RCC 7860 (cell line): Measurements from ENCODE around the gene CAMK4.
"Not testable (repeated sequence)": the region's sequence is repeated elsewhere in the genome, so short reads cannot be mapped to it uniquely, and the experiment has no call there.

Source experiments
- DNase-seq: peaks from one replicate; pipeline ENCODE4 v3.0.0-alpha.2; 2015; ENCODE audit warnings: low spot score
- FAIRE-seq: peaks from 2 replicates; lab custom pipeline; 2012; peaks lifted over from hg19 to GRCh38; lab: Jason Lieb, UNC

The CAMK4 gene

DNA sequence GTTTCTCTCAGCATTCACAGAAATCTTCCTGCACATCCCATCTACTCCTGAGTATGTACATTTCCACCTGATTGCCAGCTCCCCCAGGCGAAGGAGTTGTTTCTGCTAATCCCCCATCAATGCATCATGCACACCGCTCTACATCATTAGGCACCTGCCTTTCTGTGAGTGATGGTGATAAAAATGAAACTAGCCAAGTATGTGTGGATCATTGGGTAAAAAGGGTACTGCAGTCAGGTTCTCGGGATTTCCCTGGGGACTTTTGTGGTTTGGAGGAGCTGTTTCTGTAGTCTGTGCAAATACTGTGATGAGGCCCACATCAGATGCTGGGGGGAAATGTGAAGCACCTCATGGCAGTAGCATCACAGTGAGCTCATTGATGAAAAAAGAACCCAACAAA is 30.4 kb downstream of the CAMK4 start:
- FAIRE-seq (no peak), DNase-seq (peak; percentile 18)

DNA sequence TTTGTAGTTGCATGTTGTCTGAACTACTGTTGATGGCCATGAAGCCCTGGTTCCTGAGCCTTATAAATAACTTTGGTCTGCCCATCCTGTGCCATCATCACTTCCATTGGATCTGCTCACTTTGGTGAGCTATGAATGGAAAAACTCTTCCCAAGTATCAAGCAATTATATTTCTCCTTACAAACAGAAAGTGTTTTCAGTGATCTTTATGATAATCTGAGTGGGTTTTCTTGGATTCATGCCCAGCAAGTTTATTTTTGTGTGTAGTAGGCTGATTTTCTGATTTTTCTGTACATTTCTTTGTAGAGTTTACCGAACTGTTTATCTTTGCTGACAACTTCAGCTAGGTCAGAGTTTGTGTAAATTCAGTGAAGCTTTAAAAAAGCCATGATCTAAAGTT is 31.0 kb downstream of the CAMK4 start:
- FAIRE-seq (no peak), DNase-seq (no peak)

DNA sequence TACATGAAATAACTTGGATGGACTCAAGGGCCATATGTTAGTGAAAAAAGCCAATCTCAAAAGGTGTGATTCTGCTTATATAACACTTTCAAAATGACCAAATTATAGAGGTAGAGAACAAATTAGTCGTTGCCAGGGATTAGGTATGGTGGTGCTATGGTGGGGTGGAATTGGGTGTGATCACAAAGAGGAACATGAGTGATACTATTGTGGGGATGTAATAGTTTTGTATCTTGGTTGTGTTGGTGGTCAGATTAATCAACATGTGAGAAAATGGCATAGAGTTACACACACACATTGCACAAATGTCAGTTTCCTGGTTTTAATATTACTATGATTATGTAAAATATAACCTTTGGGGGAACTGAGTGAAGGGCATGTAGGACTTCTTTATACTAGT is 31.9 kb downstream of the CAMK4 start:
- DNase-seq = no peak
- no peak for FAIRE-seq

DNA sequence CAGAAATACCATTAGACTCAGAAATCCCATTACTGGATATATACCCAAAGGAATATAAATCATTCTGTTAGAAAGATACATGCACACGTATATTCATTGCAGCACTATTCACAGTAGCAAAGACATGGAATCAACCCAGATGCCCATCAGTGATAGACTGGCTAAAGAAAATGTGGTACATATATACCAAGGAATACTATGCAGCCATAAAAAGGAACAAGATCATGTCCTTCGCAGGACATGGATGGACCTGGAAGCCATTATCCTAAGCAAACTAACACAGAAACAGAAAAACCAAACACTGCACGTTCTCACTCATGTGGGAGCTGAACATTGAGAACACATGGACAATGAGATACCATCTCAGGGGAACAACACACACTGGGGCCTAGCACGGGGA is 33.4 kb downstream of the CAMK4 start:
- not testable (repeated sequence) for DNase-seq, FAIRE-seq

DNA sequence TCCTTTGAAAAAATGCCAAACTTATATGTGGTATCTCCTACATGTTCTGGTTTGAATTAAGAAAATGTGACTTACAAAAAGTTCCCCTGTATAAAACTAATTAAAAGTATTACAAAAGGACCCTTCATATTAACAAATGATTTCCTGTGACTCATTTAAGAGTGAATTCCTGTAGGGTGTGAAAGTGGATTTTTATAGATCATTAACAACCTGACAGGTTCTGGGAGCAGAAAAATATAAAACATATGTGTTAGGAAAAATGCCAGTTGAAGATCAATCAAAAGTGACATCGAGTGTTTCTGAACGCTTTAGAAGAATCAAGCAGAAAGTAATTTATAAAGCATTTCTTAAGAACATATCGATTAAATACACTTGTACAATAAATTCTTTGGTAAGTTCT is 35.5 kb downstream of the CAMK4 start:
- FAIRE-seq = peak; percentile 40
- no peak for DNase-seq

DNA sequence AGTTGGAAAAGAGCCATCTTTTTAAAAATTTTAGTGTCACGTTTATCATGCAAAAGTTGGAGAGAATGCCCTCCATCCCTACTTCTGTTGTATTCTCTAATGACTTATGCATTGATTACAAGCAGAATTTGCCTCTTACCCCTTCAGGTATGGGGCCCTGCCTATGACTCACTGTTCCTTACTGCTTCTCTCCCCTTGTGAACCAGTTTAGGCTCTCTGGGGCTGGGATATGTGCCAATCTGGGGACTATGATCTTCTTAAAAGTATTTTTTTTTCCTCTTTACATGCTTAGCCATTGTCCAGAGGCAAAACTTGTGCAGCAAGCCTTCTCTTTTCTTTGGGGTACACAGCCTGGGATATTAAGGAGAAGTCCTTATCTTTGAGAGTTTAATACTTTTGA is 37.4 kb downstream of the CAMK4 start:
- FAIRE-seq (no peak), DNase-seq (no peak)

DNA sequence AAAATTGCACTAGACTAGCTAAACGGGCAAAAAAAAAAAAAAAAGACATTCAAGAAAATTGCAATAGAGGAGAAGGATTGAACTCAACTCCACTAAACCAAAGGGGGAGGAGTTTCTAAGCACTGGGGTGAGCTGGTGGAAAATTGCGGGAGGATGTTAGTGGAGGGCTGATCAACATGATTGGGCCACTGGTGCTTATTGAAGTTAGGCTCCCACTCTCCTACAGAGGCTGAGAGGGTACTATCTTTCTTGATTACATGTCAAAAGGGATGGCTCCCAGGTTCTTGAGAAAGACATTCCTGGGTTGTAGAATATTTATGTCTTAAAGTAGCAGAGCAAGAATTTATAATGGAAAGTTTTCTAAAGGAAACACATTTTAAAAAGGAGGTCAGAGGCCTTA is 38.0 kb downstream of the CAMK4 start:
- no peak for FAIRE-seq
- DNase-seq = no peak

DNA sequence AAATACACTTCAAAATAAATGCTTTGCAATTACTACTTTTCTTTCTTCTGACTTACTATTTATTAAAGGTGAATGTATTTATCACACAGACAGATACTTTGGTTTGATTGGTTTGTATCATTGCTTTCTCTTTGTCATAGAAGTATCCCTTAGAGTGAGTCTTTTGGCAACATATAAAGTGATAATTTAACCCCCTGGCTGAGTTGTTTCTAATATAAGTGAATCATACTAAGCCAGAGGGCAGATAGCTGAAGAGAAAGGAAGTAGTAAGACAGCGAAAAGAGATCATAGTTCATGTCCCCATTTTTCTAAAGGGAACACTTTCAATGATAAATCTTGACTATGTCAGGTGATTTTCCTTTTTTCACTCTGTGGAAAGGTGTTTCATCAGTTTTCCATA is 38.6 kb downstream of the CAMK4 start:
- no peak for FAIRE-seq
- no peak for DNase-seq

DNA sequence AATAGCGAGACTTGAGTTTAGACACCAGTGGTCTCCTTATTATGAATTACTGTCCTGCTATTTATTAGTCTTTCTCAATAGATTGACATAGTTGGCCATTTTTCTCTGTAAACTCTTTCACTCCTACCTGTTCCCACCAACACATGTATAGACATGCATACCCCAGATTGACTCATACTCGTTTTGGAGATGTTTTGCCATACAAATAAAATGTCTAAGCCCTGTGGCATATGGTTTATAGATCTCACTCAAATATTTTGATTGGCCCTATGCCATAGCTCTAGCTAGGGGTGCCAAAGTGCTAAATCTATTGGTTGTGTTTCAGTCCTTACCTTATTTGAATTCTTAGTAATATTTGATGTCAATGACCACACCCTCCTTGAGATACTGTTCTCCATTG is 42.3 kb downstream of the CAMK4 start:
- DNase-seq = no peak
- no peak for FAIRE-seq

DNA sequence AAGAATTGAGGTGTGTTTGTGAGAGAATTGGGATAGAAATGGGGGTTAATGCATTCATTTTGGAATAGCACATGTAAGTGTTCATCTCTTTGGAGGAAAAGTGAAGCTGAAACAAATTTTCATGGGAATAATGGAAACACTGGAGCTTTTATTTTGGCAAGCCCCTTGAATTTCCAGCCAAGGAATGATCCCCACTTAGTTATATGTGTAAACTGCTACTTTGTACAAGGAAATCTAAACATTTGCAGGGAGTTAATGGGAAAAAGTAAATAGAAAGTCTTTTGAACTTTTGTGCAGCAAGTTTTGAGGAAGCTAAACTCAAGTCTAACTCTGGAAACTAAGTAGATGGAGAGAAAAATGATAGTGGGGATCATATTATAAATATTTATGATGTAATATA is 44.1 kb downstream of the CAMK4 start:
- FAIRE-seq (no peak), DNase-seq (no peak)

DNA sequence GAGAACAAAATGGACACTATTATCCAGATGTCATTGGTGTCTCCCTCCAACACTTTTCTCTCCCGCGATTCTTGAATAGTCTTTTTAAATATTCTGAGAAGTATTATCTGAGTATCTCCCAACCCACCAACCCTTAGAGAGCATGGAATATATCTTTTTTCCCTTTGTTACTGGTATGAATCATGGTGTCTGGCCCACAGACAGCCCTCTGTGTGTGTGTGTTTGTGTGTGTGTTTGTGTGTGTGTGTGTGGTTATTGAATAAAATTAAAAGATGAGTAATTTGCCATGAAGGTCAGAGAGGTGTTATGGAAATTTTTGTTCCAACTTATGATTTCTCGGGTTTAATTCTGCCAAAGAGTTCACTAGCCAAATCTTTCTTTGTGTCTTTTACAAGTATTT is 47.7 kb downstream of the CAMK4 start:
- FAIRE-seq (no peak), DNase-seq (no peak)

DNA sequence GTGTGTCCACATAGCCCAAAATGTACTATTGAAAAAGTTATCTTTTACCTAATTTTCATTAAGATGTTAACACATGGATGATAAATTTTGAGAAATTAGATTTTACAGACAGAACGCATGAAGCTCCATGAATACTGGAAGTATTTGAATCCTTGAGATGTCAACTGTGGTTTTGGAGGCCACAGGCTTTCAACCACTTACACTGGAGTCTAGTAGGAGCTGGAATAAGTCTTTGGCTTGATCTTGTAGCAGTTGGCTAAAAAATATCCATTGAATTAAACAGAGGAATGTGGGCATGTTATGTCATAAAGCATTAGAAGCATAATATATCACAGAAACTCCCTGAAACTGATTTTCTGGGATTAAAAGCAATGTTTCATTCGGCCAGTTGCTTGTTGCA is 52.9 kb downstream of the CAMK4 start:
- FAIRE-seq (no peak), DNase-seq (no peak)

DNA sequence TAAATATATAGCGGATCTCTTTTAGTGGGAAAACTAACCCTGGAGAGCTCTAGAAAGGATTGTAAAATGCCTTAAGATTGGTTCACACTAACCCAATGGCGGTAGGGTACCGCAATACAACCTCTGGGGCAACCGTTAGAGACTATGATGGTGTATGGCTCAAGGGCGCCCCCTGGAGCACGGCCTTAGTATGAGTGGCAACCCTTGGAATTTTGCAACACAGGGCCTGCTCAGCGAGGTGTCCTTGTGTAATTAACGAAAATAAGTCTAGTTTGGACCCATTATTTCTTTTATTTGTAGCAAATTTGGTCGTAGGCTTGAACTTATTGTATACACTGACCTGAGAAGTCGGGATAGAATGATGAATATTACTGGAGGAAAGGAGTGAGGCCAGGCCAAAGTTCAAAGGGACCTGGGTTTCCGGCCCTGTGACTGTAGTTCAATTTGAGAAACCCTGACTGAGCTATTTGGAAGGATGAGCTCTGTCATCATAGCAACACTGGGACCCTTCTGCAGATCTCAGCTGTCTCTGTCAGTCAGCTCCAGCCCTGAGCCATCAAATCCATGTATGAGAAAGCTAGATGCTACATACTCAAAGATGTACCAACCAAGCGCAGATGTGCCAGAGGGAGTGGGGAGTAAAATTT is 54.8 kb downstream of the CAMK4 start:
- peak; percentile 26 for DNase-seq
- no peak for FAIRE-seq

DNA sequence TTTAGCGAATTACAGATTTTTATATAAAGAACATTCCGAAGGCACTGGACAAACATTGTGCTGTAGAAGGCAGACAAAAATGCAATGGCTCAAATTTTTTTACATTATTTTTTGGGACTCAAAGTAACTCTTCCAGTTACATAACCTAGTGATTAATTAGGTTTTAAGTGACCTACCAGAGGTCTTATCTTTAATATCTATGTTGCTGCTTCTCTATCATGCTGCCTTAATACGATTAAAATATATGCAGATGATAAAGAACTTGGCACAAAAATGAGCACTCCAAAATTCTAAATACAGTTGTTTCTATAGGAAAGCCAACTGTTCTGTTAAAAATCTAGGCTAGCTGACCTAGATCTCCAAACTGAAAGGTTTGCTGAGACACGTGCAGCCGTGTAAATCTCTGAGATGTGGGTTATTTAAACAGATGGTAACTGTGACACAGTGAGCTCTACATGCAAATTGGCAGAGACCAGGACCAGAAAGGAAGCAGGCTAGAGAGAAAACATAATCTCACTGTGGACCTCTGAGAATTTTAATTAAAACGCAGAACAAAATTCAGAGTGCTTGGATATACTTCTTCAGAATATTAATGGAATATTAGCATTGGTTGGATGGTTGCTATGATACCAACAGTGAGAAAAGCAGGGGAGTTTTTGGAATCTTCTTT is 56.2 kb downstream of the CAMK4 start:
- DNase-seq (no peak), FAIRE-seq (no peak)

DNA sequence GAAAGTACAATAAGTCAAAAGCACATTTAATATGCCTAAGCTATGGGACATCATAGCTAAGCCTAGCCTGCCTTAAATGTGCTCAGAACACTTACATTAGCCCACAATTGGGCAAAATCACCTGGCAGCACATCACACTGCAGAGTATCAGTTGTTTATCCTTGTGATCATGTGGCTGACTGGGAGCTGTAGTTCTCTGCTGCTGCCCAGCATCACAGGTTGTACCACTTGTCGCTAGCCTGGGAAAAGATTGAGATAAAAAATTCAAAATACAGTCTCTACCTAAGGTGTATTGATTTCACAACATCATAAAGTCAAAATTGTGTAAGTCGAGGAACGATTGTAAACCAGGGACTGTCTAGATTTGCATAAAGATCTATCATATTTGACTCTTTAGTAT is 58.6 kb downstream of the CAMK4 start:
- FAIRE-seq (no peak), DNase-seq (no peak)

DNA sequence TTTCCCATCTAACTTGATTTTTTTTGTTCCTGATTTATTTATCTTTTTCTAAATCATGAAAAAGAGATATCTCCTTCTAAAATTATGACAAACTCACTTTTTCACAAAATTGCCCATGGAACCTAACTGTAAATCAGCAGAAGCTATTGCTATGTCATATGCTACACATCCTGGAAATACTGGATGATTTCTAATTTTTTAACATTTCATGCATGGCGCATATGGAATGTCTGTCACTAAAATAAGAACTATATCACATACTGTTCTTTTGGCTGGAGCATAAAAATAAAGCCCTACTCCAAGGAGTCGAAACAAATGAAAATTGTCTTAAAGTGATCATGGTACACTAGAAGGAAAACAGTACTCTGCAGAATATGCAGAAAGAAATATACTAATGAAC is 60.6 kb downstream of the CAMK4 start:
- FAIRE-seq (no peak), DNase-seq (no peak)

DNA sequence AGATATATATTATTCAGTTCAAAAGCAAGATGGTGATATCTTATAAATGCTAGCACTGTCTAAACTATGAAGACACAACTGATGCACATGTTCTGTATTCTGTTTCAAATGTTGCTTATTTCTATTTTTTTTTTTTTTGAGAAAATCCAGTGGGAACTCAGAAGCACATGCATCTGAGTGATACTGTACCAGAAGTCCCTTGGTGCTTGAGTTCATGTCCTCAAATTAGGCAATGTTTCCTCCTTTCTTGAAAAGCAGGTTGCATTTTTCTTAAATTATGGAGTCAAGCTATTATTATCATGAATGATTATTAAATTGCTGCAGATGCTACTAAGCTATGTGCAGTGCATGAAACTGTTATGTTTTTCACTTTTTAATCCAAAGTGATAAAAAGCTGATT is 70.4 kb downstream of the CAMK4 start:
- no peak for FAIRE-seq
- DNase-seq = no peak

DNA sequence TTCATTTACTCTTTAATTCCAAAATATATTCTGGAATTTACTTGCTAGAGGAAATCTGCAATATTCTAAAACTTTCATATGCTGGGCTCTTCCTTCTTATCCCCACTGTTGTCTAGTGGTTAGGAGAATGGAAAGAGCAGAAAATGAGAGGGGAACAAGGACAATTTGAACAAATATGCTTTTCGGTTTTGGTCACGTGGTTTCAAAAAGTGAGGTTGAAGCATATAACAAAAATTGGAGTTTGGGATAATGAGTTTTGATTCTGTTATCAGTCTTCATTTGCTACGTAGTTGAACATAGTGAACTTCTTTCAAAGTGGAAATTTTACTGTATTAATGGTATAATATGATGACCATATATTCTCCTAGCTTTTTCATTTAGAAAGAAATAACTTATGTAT is 71.5 kb downstream of the CAMK4 start:
- no peak for FAIRE-seq
- no peak for DNase-seq

DNA sequence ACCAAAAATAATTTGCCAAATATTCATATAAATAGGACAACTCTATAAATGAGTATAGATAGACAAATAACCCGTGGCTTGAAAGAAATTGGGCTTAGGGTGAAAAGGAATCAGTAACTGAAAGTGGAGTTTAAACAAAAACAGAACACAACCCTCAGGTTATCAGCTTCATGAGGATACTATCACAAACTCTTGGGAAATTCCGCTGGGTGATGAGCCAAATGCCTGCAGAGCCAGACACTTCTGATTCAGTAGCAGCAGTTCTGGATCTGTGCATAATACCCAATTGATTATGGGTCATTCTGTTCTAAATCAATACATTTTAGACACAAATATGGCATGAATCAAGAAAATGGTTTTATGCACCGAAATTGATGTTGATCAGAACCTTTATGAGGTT is 72.4 kb downstream of the CAMK4 start:
- DNase-seq (no peak), FAIRE-seq (no peak)

DNA sequence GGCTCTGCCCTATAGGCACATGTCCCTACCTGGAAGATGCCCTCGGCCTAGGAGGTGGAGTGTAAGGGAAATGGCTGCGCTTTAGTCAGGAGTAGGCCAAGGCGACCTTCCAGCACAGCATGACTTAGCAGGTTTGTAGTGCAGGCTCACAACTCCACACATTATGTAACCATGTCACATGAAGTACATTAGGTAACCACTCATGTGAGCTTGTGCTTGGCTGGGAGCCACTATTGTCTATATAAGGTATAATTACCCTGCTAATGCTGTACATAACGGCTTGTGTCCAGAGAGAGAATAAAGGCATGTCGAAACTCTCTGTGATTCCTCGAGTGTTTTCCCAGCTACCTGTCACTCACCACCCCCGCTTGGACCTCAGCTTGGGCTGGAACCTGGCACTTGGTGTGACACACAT is 74.9 kb downstream of the CAMK4 start:
- FAIRE-seq (no peak), DNase-seq (no peak)

DNA sequence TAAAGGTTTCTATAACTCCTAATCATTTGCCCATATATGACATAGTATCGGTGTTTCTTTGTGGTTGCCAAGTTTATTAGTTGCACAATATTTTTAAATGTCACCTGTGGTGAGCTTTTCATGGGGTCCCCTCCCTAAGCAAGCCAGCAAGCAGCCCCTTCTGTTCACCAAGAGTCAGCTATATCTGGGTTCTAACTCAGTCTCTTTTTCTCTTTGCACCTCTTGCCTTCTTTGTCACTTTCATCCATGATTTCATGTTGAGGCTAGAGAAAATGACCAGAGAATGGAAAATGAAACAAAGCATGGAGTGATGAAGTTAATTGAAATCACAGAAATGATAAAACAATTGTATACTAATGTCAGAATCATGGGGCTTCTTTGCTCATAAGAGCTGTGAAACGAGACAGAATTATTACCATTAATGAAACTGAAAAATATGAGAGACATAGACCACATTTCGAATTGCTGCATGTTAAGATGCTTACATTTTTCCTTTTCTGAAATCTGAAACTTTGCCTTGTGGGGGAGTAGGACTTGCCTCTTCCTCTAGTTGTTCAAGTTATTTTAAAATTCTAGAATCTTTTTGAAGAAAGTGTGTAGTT is 75.7 kb downstream of the CAMK4 start:
- no peak for FAIRE-seq

DNA sequence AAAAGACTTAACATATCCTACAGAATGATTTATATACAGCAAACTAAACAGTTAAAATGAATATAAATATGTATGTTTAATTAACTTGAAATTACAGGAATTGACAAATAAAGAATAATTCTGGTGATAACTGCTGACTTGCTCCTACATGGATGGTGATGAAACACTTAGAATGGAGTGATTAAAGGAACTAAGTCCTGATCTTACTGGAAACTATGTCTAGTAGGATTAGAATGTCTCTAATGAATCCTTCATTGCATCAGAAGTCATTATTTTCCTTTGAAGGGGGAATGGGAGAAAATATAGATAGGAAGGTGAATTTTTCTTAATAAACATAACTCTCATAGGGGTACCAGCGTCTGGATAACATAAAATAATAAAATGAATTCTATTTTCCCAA is 77.1 kb downstream of the CAMK4 start:
- no peak for FAIRE-seq

More for the DNA sequence above, 75.7 kb downstream of the CAMK4 start:
- no peak for DNase-seq

More for the DNA sequence above, 77.1 kb downstream of the CAMK4 start:
- DNase-seq = no peak
